Memory B cell (primary cell): ENCODE data around the gene HSPB1.
"Not testable (repeated sequence)": the region's sequence is repeated elsewhere in the genome, so short reads cannot be mapped to it uniquely, and the experiment has no call there.

Experiments used
- ATAC-seq: fragments of 150-1000 bp; cut with Tn5 transposase; 2 replicates; pipeline ENCODE4 v1.10.0; 2021; ENCODE audit warnings: low read depth, mild to moderate bottlenecking, moderate library complexity
- DNase-seq, 2 donors: peaks; one replicate each; pipeline ENCODE4 v3.0.0; 2022; ENCODE audit warnings: low spot score in 2 of 2
- H3K27ac Mint-ChIP-seq: one replicate; pipeline ENCODE4 v1.8.0; 2022; ENCODE audit warnings: mild to moderate bottlenecking, moderate library complexity, mixed read lengths
- H3K27me3 Mint-ChIP-seq: one replicate; pipeline ENCODE4 v1.8.0; 2022; ENCODE audit warnings: mixed read lengths
- H3K36me3 Mint-ChIP-seq: one replicate; pipeline ENCODE4 v1.8.0; 2022; ENCODE audit warnings: mild to moderate bottlenecking, mixed read lengths
- H3K4me1 Mint-ChIP-seq: one replicate; pipeline ENCODE4 v1.8.0; 2022; ENCODE audit warnings: mixed read lengths
- H3K4me3 Mint-ChIP-seq: one replicate; pipeline ENCODE4 v1.8.0; 2022; ENCODE audit warnings: mild to moderate bottlenecking, moderate library complexity, mixed read lengths
- H3K9me3 Mint-ChIP-seq: one replicate; pipeline ENCODE4 v1.8.0; 2022; ENCODE audit warnings: mixed read lengths

HSPB1 gene

DNA sequence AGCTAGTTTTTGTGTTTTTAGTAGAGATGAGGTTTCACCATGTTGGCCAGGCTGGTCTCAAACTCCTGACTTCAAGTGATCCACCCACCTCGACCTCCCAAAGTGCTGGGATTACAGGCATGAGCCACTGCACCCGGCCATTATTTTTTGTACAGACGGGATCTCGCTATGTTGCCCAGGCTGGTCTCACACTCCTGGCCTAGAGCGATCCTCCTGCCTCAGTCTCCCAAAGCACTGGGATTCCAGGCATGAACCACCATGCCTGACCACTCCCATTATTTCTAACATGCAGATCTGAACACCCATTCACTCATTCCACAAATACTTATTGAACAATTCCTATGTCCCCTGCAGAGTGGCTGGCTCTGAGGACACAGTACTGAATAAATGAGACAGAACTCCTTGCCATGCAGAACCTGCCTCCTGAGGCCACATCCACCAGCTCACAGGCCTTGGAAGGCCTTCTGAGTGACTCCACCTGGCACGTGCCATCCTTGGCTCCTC lies 11.6 kb upstream of the HSPB1 start:
- not testable (repeated sequence) for H3K4me1 Mint-ChIP-seq, H3K27me3 Mint-ChIP-seq, ATAC-seq

DNA sequence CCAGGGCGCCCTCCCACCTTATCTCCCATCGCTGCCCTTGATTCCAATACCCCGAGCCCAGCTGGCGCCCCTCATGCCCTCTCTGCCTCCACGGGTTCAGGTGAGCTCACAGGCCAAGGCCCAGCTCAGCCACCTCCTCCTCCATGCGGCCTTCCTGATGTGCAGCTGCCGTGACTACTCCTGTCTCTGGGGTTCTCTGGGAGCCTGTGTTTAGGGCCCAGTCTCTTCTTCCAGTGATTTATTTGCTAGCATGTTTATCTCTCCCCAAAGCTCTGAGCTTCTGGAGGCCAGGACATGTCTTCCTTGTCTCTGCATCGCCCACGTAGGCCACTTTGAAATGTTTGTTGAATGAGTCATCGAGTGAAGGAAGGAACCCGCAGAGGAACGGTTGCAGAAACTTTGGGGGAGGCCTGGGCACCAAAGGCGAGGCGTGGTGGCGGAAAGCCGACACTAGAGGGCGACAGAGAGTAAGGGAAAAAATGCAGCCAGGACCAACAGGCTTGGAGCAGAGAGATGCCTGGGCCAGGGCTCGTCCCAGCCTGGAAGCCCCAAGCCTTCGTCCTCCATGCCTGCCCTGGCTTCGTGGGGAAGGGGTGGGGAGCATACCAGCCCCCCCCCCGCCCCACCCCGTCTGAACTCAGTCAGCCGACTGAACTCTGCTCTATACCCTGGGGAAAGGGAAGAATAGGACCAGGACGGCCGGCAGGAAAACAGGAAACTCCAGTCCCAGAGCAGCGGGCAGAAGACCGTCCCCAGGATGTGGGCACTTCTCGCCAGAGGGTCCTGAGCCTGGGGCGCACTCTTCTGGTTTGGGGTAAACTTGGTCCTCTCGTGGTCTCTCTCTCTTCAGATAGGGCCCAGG lies 10.9 kb upstream of the HSPB1 start:
- ATAC-seq = peak; percentile 75
- Mint-ChIP-seq H3K4me1 (peaks cover 2% of the 10 kb centered on the region), H3K4me3 (no peak overlapping the region), H3K27me3 (peaks cover 7% of the 10 kb centered on the region), H3K27ac (no peak overlapping the region), H3K9me3 (no peaks in the 10 kb centered on the region), H3K36me3 (no peaks in the 10 kb centered on the region)
- peak; percentile 81 to 90 for DNase-seq

More for the DNA sequence above, 11.6 kb upstream of the HSPB1 start:
- H3K36me3 Mint-ChIP-seq, H3K27ac Mint-ChIP-seq, DNase-seq, H3K4me3 Mint-ChIP-seq, H3K9me3 Mint-ChIP-seq: not testable (repeated sequence)

DNA sequence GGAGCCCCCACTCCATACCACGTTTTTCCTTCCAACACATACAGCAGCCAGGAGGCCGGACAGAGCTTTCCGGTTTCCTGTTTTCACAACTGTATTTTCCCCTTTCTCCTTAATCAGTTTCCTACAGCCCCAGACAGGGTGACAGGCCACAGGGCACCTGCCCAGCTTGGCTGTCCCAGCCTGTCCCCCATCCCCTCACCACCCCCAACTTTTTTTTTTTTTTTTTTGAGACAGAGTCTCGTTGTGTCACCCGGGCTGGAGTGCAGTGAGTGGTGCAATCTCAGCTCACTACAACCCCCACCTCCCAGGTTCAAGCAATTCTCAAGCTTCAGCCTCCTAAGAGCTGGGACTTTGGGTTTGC lies 10.3 kb upstream of the HSPB1 start:
- Mint-ChIP-seq H3K9me3 (no peaks in the 10 kb centered on the region), H3K4me3 (no peak overlapping the region), H3K36me3 (no peaks in the 10 kb centered on the region), H3K4me1 (peaks cover 2% of the 10 kb centered on the region), H3K27me3 (peaks cover 6% of the 10 kb centered on the region), H3K27ac (no peak overlapping the region)
- DNase-seq (no peak), ATAC-seq (no peak)

DNA sequence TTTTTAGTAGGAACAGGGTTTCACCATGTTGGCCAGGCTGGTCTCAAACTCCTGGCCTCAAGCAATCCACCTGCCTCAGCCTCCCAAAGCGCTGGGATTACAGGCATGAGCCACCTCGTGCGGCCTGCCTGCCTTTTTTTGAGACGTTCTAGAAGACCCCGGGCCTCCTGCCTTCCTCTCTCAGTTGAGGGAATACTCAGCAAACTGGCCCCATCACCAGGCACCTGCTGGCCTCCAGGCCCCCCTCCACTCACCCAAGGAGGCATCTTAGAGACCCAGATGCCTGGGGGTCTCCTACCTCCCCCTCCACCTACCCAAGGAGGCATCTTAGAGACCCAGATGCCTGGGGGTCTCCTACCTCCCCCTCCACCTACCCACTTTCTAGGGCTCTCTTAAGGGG lies 9.6 kb upstream of the HSPB1 start:
- H3K27ac Mint-ChIP-seq, H3K4me3 Mint-ChIP-seq, H3K27me3 Mint-ChIP-seq, H3K9me3 Mint-ChIP-seq, H3K36me3 Mint-ChIP-seq, ATAC-seq, H3K4me1 Mint-ChIP-seq, DNase-seq: not testable (repeated sequence)

DNA sequence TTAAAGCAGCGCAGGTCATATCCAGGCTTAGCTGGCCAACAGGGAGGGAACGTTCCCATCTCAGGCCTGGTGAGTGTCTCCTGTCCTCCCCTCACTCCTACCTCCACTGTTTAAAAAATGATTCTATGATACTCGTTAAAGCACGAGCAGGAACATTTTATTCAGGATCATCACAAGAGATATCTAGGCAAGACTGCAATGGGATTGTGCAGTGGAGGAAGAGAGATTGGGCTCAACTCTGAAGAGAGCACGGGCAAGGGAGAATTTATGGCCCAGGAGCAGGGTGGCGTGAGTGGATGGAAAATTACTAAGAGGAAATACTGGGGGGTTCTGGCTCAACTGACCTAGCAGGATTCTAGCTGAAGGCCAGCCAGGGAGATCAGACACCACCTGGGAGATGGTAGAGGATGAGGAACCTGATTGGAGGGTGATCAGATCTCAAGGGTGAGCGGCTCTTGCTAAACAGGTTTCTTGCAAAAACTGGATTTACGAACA lies 9.0 kb upstream of the HSPB1 start:
- Mint-ChIP-seq H3K4me3 (no peak overlapping the region), H3K4me1 (peaks cover 2% of the 10 kb centered on the region), H3K9me3 (no peaks in the 10 kb centered on the region), H3K36me3 (no peaks in the 10 kb centered on the region), H3K27me3 (peaks cover 7% of the 10 kb centered on the region), H3K27ac (no peak overlapping the region)
- no peak for DNase-seq
- no peak for ATAC-seq

DNA sequence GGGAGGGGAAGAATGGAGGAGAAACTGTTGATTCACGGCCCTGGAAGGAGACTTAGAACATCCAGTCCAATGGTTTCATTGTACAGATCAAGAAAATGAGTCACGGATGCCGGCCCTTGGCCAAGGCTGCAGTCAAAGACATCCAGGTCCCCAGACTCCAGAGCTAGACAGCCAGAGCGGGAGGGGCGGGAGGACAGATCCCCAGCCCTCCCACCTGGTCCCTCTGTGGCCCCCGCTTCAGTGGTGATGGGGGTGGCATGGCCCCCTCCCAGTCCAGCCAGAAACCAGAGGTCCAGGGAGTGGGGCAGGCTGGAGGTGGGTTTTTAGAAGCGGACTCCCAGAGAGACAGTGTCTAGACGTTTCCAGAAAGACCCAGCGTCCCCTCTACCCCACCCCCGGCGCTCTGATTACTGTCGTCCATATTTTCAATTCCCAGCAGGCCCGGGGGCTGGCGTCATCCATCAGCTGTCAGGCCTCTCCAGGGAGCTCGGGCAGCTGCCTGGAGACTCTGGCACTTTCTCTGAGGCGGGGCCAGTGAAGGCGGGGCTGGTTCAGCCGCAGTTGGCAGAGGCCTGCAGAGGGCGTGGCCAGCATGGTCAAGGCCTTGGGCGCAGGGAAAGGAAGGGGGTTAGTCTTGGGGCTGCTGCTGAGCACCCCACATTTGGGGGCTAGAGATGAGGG lies 8.0 kb upstream of the HSPB1 start:
- Mint-ChIP-seq H3K4me1 (peaks cover 2% of the 10 kb centered on the region), H3K4me3 (no peak overlapping the region), H3K27ac (no peak overlapping the region), H3K36me3 (no peaks in the 10 kb centered on the region), H3K9me3 (no peaks in the 10 kb centered on the region), H3K27me3 (peaks cover 7% of the 10 kb centered on the region)
- no peak for DNase-seq
- peak; percentile 79 for ATAC-seq

DNA sequence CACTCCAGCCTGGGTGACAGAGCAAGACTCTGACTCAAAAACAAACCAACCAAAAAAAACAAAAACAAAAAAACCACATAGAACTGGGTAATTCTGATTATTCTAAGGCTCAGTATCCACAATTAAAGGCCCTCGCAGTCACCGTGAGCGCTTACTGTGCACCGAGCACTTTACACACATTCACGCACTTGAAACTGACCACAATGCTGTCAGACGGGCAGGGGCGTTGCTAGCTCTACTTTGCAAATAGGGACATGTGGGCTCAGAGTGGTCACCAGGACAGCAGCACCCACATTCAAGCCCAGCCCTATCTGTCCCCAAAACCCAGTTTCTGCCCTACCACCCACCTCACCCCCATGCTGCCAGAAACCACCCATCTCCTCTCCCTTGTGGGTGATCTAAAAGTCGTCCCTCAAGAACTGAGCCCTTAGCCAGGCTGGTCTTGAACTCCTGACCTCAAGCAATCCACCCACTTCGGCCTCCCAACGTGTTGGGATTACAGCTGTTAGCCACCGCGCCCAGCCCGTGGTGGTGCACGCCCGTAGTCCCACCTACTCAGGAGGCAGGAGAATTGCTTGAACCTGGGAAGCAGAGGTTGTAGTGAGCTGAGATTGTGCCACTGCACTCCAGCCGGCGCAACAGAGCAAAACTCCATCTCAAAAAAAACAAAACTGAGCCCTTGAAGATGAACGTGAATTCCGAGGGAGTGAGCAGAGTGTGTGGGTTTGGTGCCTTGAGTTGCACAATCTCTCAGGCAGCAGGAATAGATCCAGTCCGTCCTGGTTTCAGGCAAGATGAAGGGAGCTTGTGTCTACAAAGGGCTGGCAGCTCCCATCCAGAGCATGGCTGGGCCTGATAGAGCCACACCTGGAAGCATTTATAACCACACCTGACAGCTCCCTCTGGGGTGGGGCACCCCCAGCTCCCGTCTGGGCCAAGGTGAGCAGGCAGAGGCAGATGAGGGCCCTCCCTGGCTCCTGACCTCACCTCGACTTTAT lies 5.4 kb upstream of the HSPB1 start:
- Mint-ChIP-seq H3K36me3 (no peaks in the 10 kb centered on the region), H3K27me3 (peaks cover 5% of the 10 kb centered on the region), H3K27ac (no peak overlapping the region), H3K4me1 (no peaks in the 10 kb centered on the region), H3K9me3 (no peaks in the 10 kb centered on the region), H3K4me3 (no peak overlapping the region)
- no peak for ATAC-seq
- DNase-seq = no peak

DNA sequence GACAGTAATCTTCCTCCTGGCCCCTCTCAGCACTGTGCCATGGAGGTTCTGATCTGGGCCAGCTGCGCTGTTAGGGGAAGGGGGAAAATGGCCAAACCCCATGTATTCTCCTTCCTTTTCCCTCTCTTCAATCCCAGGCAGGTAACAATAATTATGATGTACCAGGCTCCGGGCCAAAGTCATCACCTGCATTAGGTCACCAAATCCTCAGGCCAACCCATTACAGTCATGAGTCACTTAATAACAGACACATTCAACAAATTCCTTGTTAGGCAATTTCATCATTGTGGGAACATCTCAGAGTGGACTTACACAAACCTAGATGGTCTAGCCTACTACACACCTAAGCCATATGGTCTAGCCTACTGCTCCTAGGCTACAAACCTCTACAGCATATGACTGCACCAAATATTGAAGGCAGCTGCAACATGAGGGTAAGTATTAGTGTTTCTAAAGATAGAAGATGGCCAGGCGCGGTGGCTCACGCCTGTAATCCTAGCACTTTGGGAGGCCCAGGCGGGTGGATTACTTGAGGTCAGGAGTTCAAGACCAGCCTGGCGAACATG lies 2.2 kb upstream of the HSPB1 start:
- DNase-seq = no peak
- no peak overlapping the region for H3K4me3 Mint-ChIP-seq
- H3K4me1 Mint-ChIP-seq = peaks cover 9% of the 10 kb centered on the region
- H3K9me3 Mint-ChIP-seq = no peaks in the 10 kb centered on the region
- H3K27me3 Mint-ChIP-seq = peaks cover 3% of the 10 kb centered on the region
- no peaks in the 10 kb centered on the region for H3K36me3 Mint-ChIP-seq
- H3K27ac Mint-ChIP-seq = no peak overlapping the region
- ATAC-seq = no peak

DNA sequence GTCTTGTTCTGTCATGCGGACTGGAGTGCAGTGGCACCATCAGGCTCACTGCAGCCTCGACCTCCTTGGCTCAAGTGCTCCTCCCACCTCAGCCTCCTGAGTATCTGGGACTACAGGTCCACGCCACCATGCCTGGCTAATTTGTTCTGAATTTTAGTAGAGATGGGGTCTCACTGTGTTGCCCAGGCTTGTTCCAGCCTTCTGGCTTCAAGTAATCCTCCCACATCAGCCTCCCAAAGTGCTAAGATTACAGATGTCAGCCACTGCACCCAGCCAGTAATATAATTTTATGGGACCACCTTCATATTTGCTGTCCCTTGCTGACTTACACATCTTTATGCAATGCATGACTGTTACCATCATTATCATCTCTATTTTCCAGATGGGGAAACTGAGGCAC lies 1.5 kb upstream of the HSPB1 start:
- Mint-ChIP-seq H3K4me3 (no peak overlapping the region), H3K27ac (no peak overlapping the region)
- ATAC-seq = no peak

DNA sequence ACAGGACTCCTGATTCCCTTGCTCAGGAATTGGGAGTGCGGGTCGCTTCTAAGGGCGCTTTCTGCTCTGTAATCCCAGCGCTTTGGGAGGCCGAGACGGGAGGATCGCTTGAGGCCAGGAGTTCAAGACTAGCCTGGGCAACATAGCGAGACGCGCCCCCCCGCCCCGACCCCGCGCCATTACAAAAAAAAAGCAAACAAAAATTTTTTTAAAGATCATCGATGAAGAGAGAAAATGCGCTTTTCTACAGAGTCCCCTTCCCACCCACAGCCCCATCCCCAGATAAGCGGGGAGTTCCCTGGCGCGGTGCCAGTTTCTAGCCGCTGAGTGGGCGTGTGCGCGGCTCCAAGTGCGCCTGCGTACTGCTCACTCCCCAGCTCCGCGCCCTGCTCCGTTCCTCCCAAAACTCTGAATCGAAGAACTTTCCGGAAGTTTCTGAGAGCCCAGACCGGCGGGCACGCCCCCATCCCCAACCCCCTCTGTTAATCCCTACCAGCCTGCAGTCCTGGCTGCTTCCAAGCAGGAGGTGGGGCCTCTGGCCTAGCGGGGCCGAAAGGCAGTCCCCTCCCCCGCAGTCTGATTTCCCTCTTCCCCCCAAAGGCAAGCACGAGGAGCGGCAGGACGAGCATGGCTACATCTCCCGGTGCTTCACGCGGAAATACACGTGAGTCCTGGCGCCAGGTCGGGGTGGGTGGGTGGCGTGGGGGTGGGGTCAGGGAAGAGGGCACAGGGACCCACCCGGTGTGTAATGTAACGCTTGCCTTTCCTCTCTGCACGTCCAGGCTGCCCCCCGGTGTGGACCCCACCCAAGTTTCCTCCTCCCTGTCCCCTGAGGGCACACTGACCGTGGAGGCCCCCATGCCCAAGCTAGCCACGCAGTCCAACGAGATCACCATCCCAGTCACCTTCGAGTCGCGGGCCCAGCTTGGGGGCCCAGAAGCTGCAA lies 1.0 kb downstream of the HSPB1 start:
- H3K27ac Mint-ChIP-seq = peak overlapping the region; percentile 63
- ATAC-seq = peak; percentile 72

More for the DNA sequence above, 1.5 kb upstream of the HSPB1 start:
- no peak for DNase-seq
- no peaks in the 10 kb centered on the region for H3K36me3 Mint-ChIP-seq
- H3K27me3 Mint-ChIP-seq = peaks cover 3% of the 10 kb centered on the region
- peaks cover 9% of the 10 kb centered on the region for H3K4me1 Mint-ChIP-seq
- no peaks in the 10 kb centered on the region for H3K9me3 Mint-ChIP-seq

DNA sequence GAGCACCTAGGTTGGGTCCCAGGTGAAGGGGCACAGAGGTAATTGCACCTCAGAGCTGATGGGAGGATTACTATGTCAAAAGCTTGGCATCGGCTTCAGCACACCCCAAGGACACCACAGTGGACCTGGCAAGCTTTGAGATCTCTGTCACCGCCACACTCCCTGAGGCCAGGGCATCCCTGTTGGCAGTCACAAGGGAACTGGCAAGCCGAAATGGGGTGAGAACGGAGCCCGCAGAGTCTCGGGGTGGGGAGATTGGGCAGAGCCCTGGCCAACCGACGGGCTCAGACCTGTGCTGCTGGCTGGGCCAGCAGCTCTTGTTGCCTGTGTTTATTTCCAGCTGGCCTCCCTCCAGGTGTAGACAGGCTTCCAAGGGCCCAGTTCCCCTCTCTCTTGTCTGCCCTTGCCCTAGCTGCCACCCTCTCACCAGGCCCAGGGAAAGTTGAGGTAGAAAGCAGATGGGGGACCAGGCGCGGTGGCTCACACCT lies 2.5 kb downstream of the HSPB1 start:
- Mint-ChIP-seq H3K27me3 (no peaks in the 10 kb centered on the region), H3K9me3 (no peaks in the 10 kb centered on the region), H3K36me3 (no peaks in the 10 kb centered on the region), H3K4me3 (no peak overlapping the region), H3K27ac (no peak overlapping the region), H3K4me1 (peaks cover 9% of the 10 kb centered on the region)
- DNase-seq (no peak), ATAC-seq (no peak)

More for the DNA sequence above, 1.0 kb downstream of the HSPB1 start:
- Mint-ChIP-seq H3K4me3 (peak overlapping the region; percentile 91), H3K27me3 (no peaks in the 10 kb centered on the region), H3K36me3 (no peaks in the 10 kb centered on the region), H3K4me1 (peaks cover 9% of the 10 kb centered on the region), H3K9me3 (no peaks in the 10 kb centered on the region)
- peak; percentile 71 to 75 for DNase-seq

DNA sequence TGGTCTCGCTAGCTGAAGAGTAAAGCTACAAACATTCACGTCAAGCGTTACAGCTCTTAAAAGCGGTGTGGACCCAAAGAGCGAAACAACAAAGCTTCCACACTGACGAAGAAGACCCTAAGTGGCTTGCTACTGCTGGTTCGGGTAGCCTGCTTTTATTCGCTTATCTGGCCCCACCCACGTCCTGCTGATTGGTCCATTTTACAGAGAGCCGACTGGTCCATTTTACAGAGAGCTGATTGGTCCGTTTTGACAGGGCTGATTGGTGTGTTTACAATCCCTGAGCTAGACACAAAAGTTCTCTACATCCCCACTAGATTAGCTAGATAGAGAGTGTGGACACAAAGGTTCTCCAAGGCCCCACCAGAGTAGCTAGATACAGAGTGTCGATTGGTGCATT lies 6.4 kb downstream of the HSPB1 start:
- H3K4me3 Mint-ChIP-seq, H3K4me1 Mint-ChIP-seq, H3K9me3 Mint-ChIP-seq: not testable (repeated sequence)

More for the DNA sequence above, 6.4 kb downstream of the HSPB1 start:
- not testable (repeated sequence) for H3K27me3 Mint-ChIP-seq, DNase-seq, ATAC-seq, H3K36me3 Mint-ChIP-seq, H3K27ac Mint-ChIP-seq
